SJCRH30 (cell line): Measurements from ENCODE around the gene BMP7. TPM values are rescaled to one million over a fixed set of nuclear protein-coding genes. Genes with fewer than 3 reads are reported as not detected.

Source experiments
- DNase-seq, 2 experiments: peaks; one replicate each; pipeline ENCODE4 v3.0.0-alpha.2; 2015 to 2020
- H3K27ac ChIP-seq: fragments of 250-450 bp; sonication (Bioruptor Pico); 2 replicates; pipeline ENCODE4 v1.5.1; 2020; ENCODE audit warnings: mild to moderate bottlenecking, moderate library complexity
- H3K27me3 ChIP-seq: fragments of 250-450 bp; sonication (Bioruptor Pico); 2 replicates; pipeline ENCODE4 v1.5.1; 2020; ENCODE audit warnings: mild to moderate bottlenecking, moderate library complexity
- H3K36me3 ChIP-seq: fragments of 250-450 bp; sonication (Bioruptor Pico); 2 replicates; pipeline ENCODE4 v1.5.1; 2020; ENCODE audit warnings: mild to moderate bottlenecking, moderate library complexity
- H3K4me1 ChIP-seq: fragments of 250-450 bp; sonication (Bioruptor Pico); 2 replicates; pipeline ENCODE4 v1.5.1; 2020; ENCODE audit warnings: mild to moderate bottlenecking, moderate library complexity
- H3K4me3 ChIP-seq: fragments of 250-450 bp; sonication (Bioruptor Pico); 2 replicates; pipeline ENCODE4 v1.5.1; 2020; ENCODE audit warnings: mild to moderate bottlenecking, moderate library complexity
- H3K9me3 ChIP-seq: fragments of 250-450 bp; sonication (Bioruptor Pico); replicated peaks from 2 replicates; pipeline ENCODE4 v1.5.1; 2020; ENCODE audit warnings: mild to moderate bottlenecking, moderate library complexity
- total RNA-seq: library from RNA; depleted of rRNA; stranded (reverse); fragments of >200 nt; shearing (Covaris generic); gene quantifications from 2 replicates; pipeline ENCODE4 v1.2.3, GENCODE V29; 2014

The BMP7 gene
- total RNA-seq, 1 experiment from 2014 or later = 15.6 TPM

GRCh38 chr20:57224641-57225138, 41.8 kb downstream of the BMP7 start:
- Histone ChIP-seq H3K9me3 (no peaks in the 10 kb centered on the region), H3K27ac (peak overlapping the region; percentile 80), H3K36me3 (no peaks in the 10 kb centered on the region), H3K27me3 (no peaks in the 10 kb centered on the region), H3K4me1 (peaks cover 37% of the 10 kb centered on the region), H3K4me3 (peak overlapping the region; percentile 39)
- DNase-seq = peak; percentile 100

- Histone ChIP-seq H3K27ac (peak overlapping the region; percentile 80), H3K9me3 (no peaks in the 10 kb centered on the region), H3K27me3 (no peaks in the 10 kb centered on the region), H3K4me3 (peak overlapping the region; percentile 39), H3K4me1 (peaks cover 36% of the 10 kb centered on the region), H3K36me3 (no peaks in the 10 kb centered on the region)
- peak; percentile 80 to 85 for DNase-seq
Observed at GRCh38 chr20:57223648-57224489, 42.6 kb downstream of the BMP7 start.

- Histone ChIP-seq H3K27ac (no peak overlapping the region; the same call in 1 of the 2 replicates), H3K4me3 (no peak overlapping the region), H3K27me3 (no peaks in the 10 kb centered on the region), H3K9me3 (no peaks in the 10 kb centered on the region), H3K4me1 (peaks cover 31% of the 10 kb centered on the region), H3K36me3 (no peaks in the 10 kb centered on the region)
- DNase-seq = no peak
Observed at GRCh38 chr20:57222631-57222950, 43.9 kb downstream of the BMP7 start.

- Histone ChIP-seq H3K4me3 (no peak overlapping the region), H3K4me1 (peaks cover 31% of the 10 kb centered on the region), H3K36me3 (no peaks in the 10 kb centered on the region), H3K9me3 (no peaks in the 10 kb centered on the region), H3K27me3 (no peaks in the 10 kb centered on the region), H3K27ac (no peak overlapping the region; the same call in 1 of the 2 replicates)
- DNase-seq = no peak
Observed at GRCh38 chr20:57221916-57222630, 44.4 kb downstream of the BMP7 start.

GRCh38 chr20:57220337-57221145, 45.9 kb downstream of the BMP7 start:
- H3K36me3 ChIP-seq = no peaks in the 10 kb centered on the region
- H3K27me3 ChIP-seq = no peaks in the 10 kb centered on the region
- H3K9me3 ChIP-seq = no peaks in the 10 kb centered on the region
- no peak overlapping the region for H3K27ac ChIP-seq
- no peak overlapping the region for H3K4me3 ChIP-seq
- DNase-seq = no peak
- peaks cover 31% of the 10 kb centered on the region for H3K4me1 ChIP-seq

- no peak overlapping the region for H3K27ac ChIP-seq
- no peaks in the 10 kb centered on the region for H3K36me3 ChIP-seq
- H3K4me1 ChIP-seq = peaks cover 21% of the 10 kb centered on the region
- H3K27me3 ChIP-seq = no peaks in the 10 kb centered on the region
- DNase-seq = no peak
- no peak overlapping the region for H3K4me3 ChIP-seq
- no peaks in the 10 kb centered on the region for H3K9me3 ChIP-seq
Observed at GRCh38 chr20:57219071-57219677, 47.3 kb downstream of the BMP7 start.

GRCh38 chr20:57218489-57218888, 48.0 kb downstream of the BMP7 start:
- peaks cover 15% of the 10 kb centered on the region for H3K4me1 ChIP-seq
- DNase-seq = no peak
- H3K4me3 ChIP-seq = no peak overlapping the region
- H3K9me3 ChIP-seq = no peaks in the 10 kb centered on the region
- no peaks in the 10 kb centered on the region for H3K36me3 ChIP-seq
- H3K27ac ChIP-seq = no peak overlapping the region
- no peaks in the 10 kb centered on the region for H3K27me3 ChIP-seq

GRCh38 chr20:57217802-57218201, 48.6 kb downstream of the BMP7 start:
- H3K9me3 ChIP-seq = no peaks in the 10 kb centered on the region
- no peak overlapping the region for H3K27ac ChIP-seq
- no peaks in the 10 kb centered on the region for H3K27me3 ChIP-seq
- peaks cover 14% of the 10 kb centered on the region for H3K4me1 ChIP-seq
- H3K36me3 ChIP-seq = no peaks in the 10 kb centered on the region
- DNase-seq = no peak
- no peak overlapping the region for H3K4me3 ChIP-seq

GRCh38 chr20:57216669-57217068, 49.8 kb downstream of the BMP7 start:
- Histone ChIP-seq H3K4me3 (no peak overlapping the region), H3K27me3 (no peaks in the 10 kb centered on the region), H3K9me3 (no peaks in the 10 kb centered on the region), H3K27ac (no peak overlapping the region), H3K4me1 (peaks cover 13% of the 10 kb centered on the region), H3K36me3 (no peaks in the 10 kb centered on the region)
- DNase-seq = no peak

GRCh38 chr20:57215826-57216471, 50.5 kb downstream of the BMP7 start:
- no peaks in the 10 kb centered on the region for H3K36me3 ChIP-seq
- no peak overlapping the region for H3K27ac ChIP-seq
- no peaks in the 10 kb centered on the region for H3K27me3 ChIP-seq
- peaks cover 21% of the 10 kb centered on the region for H3K4me1 ChIP-seq
- no peak for DNase-seq
- H3K9me3 ChIP-seq = no peaks in the 10 kb centered on the region
- no peak overlapping the region for H3K4me3 ChIP-seq

- peaks cover 22% of the 10 kb centered on the region for H3K4me1 ChIP-seq
- no peak overlapping the region for H3K4me3 ChIP-seq
- no peaks in the 10 kb centered on the region for H3K27me3 ChIP-seq
- no peaks in the 10 kb centered on the region for H3K9me3 ChIP-seq
- H3K36me3 ChIP-seq = no peaks in the 10 kb centered on the region
- no peak overlapping the region for H3K27ac ChIP-seq
- DNase-seq = no peak
Observed at GRCh38 chr20:57215426-57215825, 51.0 kb downstream of the BMP7 start.

GRCh38 chr20:57214948-57215347, 51.5 kb downstream of the BMP7 start:
- Histone ChIP-seq H3K4me1 (peaks cover 22% of the 10 kb centered on the region), H3K27ac (no peak overlapping the region), H3K36me3 (no peaks in the 10 kb centered on the region), H3K27me3 (no peaks in the 10 kb centered on the region), H3K9me3 (no peaks in the 10 kb centered on the region), H3K4me3 (no peak overlapping the region)
- no peak for DNase-seq

GRCh38 chr20:57214427-57214826, 52.0 kb downstream of the BMP7 start:
- no peaks in the 10 kb centered on the region for H3K36me3 ChIP-seq

GRCh38 chr20:57213924-57214323, 52.5 kb downstream of the BMP7 start:
- H3K4me3 ChIP-seq = no peak overlapping the region
- no peak overlapping the region for H3K27ac ChIP-seq
- no peaks in the 10 kb centered on the region for H3K27me3 ChIP-seq
- peaks cover 22% of the 10 kb centered on the region for H3K4me1 ChIP-seq
- DNase-seq = no peak
- no peaks in the 10 kb centered on the region for H3K9me3 ChIP-seq
- no peaks in the 10 kb centered on the region for H3K36me3 ChIP-seq

More at GRCh38 chr20:57214427-57214826, 52.0 kb downstream of the BMP7 start:
- no peaks in the 10 kb centered on the region for H3K27me3 ChIP-seq
- no peaks in the 10 kb centered on the region for H3K9me3 ChIP-seq
- DNase-seq = no peak
- no peak overlapping the region for H3K4me3 ChIP-seq
- peaks cover 22% of the 10 kb centered on the region for H3K4me1 ChIP-seq
- H3K27ac ChIP-seq = no peak overlapping the region
